Neural cell (in vitro differentiated cells): ENCODE measurements around the gene CLC. TPM values are rescaled to one million over a fixed set of nuclear protein-coding genes. Genes with fewer than 3 reads are reported as not detected.
"Not testable (repeated sequence)": the region's sequence is repeated elsewhere in the genome, so short reads cannot be mapped to it uniquely, and the experiment has no call there.

Experiments used
- H2AFZ ChIP-seq: fragments of 200-600, 300-800 bp; sonication (generic), shearing (Covaris generic); 2 replicates; pipeline ENCODE4 v1.6.0; 2014; ENCODE audit warnings: low read depth, mild to moderate bottlenecking, antibody characterized with exemption, low read length, moderate library complexity
- H3F3A ChIP-seq: fragments of 200-600 bp; shearing (Covaris generic); 2 replicates; pipeline ENCODE4 v1.6.1; 2016; ENCODE audit warnings: mild to moderate bottlenecking, moderate library complexity, mixed read lengths, antibody characterized with exemption, low read length; ENCODE audit not compliant: insufficient read depth, poor library complexity, severe bottlenecking
- H3K27ac ChIP-seq: fragments of 200-600, 300-800 bp; sonication (generic), shearing (Covaris generic); 2 replicates; pipeline ENCODE4 v1.5.1; 2014; ENCODE audit warnings: mild to moderate bottlenecking, low read length, moderate library complexity
- H3K27me3 ChIP-seq: fragments of 300-800, 200-600 bp; sonication (generic), shearing (Covaris generic); 2 replicates; pipeline ENCODE4 v1.6.0; 2014; ENCODE audit warnings: mild to moderate bottlenecking, low read depth, low read length, moderate library complexity; ENCODE audit not compliant: insufficient read depth
- H3K36me3 ChIP-seq: fragments of 300-800, 200-600 bp; sonication (generic), shearing (Covaris generic); 2 replicates; pipeline ENCODE4 v1.5.1; 2014; ENCODE audit warnings: mild to moderate bottlenecking, antibody characterized with exemption, low read length, moderate library complexity; ENCODE audit not compliant: insufficient read depth
- H3K4me2 ChIP-seq: fragments of 300-800, 200-600 bp; sonication (generic), shearing (Covaris generic); 2 replicates; pipeline ENCODE4 v1.6.0; 2014; ENCODE audit warnings: mild to moderate bottlenecking, low read length
- H3K4me3 ChIP-seq: fragments of 300-800, 200-600 bp; sonication (generic), shearing (Covaris generic); 2 replicates; pipeline ENCODE4 v1.5.1; 2014; ENCODE audit warnings: mild to moderate bottlenecking, low read length, moderate library complexity
- H3K79me2 ChIP-seq: fragments of 200-600 bp; shearing (Covaris generic); replicated peaks from 2 replicates; pipeline ENCODE4 v1.6.0; 2014; ENCODE audit warnings: mild to moderate bottlenecking, low read length, moderate library complexity; ENCODE audit not compliant: insufficient read depth
- H3K9ac ChIP-seq: fragments of 300-800, 200-600 bp; sonication (generic), shearing (Covaris generic); 2 replicates; pipeline ENCODE4 v1.6.1; 2016; ENCODE audit warnings: mild to moderate bottlenecking, low read length, mixed read lengths
- H3K9me2 ChIP-seq: fragments of 200-600 bp; shearing (Covaris generic); 2 replicates; pipeline ENCODE4 v1.6.1; 2016; ENCODE audit warnings: mild to moderate bottlenecking, low read length, mixed read lengths; ENCODE audit not compliant: insufficient read depth
- H3K9me3 ChIP-seq: fragments of 200-600, 300-800 bp; sonication (generic), shearing (Covaris generic); 2 replicates; pipeline ENCODE4 v1.6.1; 2016; ENCODE audit warnings: mild to moderate bottlenecking, mixed run types, low read length, moderate library complexity, mixed read lengths
- H4K20me1 ChIP-seq: fragments of 200-600 bp; shearing (Covaris generic); 2 replicates; pipeline ENCODE4 v1.6.1; 2016; ENCODE audit warnings: mild to moderate bottlenecking, mixed run types; ENCODE audit not compliant: insufficient read depth
- CTCF ChIP-seq: fragments of 450-650 bp; IDR thresholded peaks from 2 replicates; pipeline ENCODE4 v1.5.1; 2014; ENCODE audit warnings: antibody characterized with exemption, mild to moderate bottlenecking, moderate library complexity; ENCODE audit not compliant: poor library complexity, severe bottlenecking
- EP300 ChIP-seq: fragments of 450-650 bp; conservative IDR thresholded peaks from 2 replicates; pipeline ENCODE4 v1.6.1; 2014; ENCODE audit warnings: antibody characterized with exemption, mild to moderate bottlenecking, moderate library complexity; ENCODE audit not compliant: poor library complexity, severe bottlenecking
- EZH2 ChIP-seq: fragments of 200-600, 300-800 bp; shearing (Covaris generic), sonication (generic); IDR thresholded peaks from 2 replicates; pipeline ENCODE4 v1.6.1; 2014; ENCODE audit warnings: antibody characterized with exemption, low read length, borderline replicate concordance, mild to moderate bottlenecking; ENCODE audit not compliant: insufficient read depth, poor library complexity, severe bottlenecking
- MXI1 ChIP-seq: fragments of 450-650 bp; conservative IDR thresholded peaks from 2 replicates; pipeline ENCODE4 v1.6.1; 2014; ENCODE audit warnings: antibody characterized with exemption, mild to moderate bottlenecking; ENCODE audit not compliant: poor library complexity, severe bottlenecking
- POLR2AphosphoS5 ChIP-seq: IDR thresholded peaks from 2 replicates; pipeline ENCODE4 v1.6.1; 2012
- RAD21 ChIP-seq: fragments of 450-650 bp; conservative IDR thresholded peaks from 2 replicates; pipeline ENCODE4 v1.6.1; 2014; ENCODE audit warnings: antibody characterized with exemption, mild to moderate bottlenecking, moderate library complexity
- REST ChIP-seq: IDR thresholded peaks from 2 replicates; pipeline ENCODE4 v1.6.1; 2012; ENCODE audit warnings: borderline replicate concordance
- SMC3 ChIP-seq: fragments of 450-650 bp; conservative IDR thresholded peaks from 2 replicates; pipeline ENCODE4 v1.6.1; 2014; ENCODE audit warnings: antibody characterized with exemption, mild to moderate bottlenecking, moderate library complexity; ENCODE audit not compliant: poor library complexity
- TAF1 ChIP-seq: IDR thresholded peaks from 2 replicates; pipeline ENCODE4 v1.6.1; 2012; ENCODE audit warnings: low read depth
- polyA plus RNA-seq: library from polyadenylated mRNA; depleted of rRNA; stranded (reverse); fragments of >200 nt; gene quantifications from 2 replicates; pipeline ENCODE4 v1.2.3, GENCODE V29; 2014

CLC gene
- polyA plus RNA-seq, 1 donor from 2014 or later: 1.1 TPM

- not testable (repeated sequence) for H3K9ac ChIP-seq, H2AFZ ChIP-seq, H3K9me2 ChIP-seq, H3K9me3 ChIP-seq, H3K4me2 ChIP-seq, H3K4me3 ChIP-seq, H3K79me2 ChIP-seq, H3K36me3 ChIP-seq, H4K20me1 ChIP-seq, H3F3A ChIP-seq, H3K27ac ChIP-seq, H3K27me3 ChIP-seq
These were observed 49.2 kb downstream of the CLC start for GRCh38 chr19:39688637-39689036.

- Histone ChIP-seq H3K27me3 (no peaks in the 10 kb centered on the region), H3K9ac (no peak overlapping the region), H3K9me2 (no peaks in the 10 kb centered on the region), H3K4me2 (no peak overlapping the region), H4K20me1 (no peaks in the 10 kb centered on the region), H3K36me3 (no peaks in the 10 kb centered on the region), H2AFZ (no peak overlapping the region), H3K4me3 (no peak overlapping the region), H3K27ac (no peak overlapping the region), H3F3A (no peaks in the 10 kb centered on the region), H3K9me3 (no peaks in the 10 kb centered on the region), H3K79me2 (no peaks in the 10 kb centered on the region)
- TF ChIP-seq TAF1 (no peak), MXI1 (no peak), REST (no peak), EZH2 (no peak)
These were observed 51.1 kb downstream of the CLC start for GRCh38 chr19:39686739-39687138.

- no peaks in the 10 kb centered on the region for H3K27me3 ChIP-seq
- TF ChIP-seq REST: no peak
- TF ChIP-seq EZH2: no peak
- TF ChIP-seq CTCF: no peak
- TF ChIP-seq SMC3: no peak
- no peak for TF ChIP-seq EP300
- no peak for TF ChIP-seq MXI1
- TF ChIP-seq POLR2AphosphoS5: no peak
- no peak for TF ChIP-seq TAF1
- TF ChIP-seq RAD21: no peak
- H3K36me3 ChIP-seq: no peaks in the 10 kb centered on the region
- H3K4me2 ChIP-seq: no peak overlapping the region
- no peak overlapping the region for H3K27ac ChIP-seq
- no peaks in the 10 kb centered on the region for H3K79me2 ChIP-seq
- H2AFZ ChIP-seq: no peak overlapping the region
- no peaks in the 10 kb centered on the region for H4K20me1 ChIP-seq
- H3F3A ChIP-seq: no peaks in the 10 kb centered on the region
- H3K9me3 ChIP-seq: no peaks in the 10 kb centered on the region
- no peak overlapping the region for H3K4me3 ChIP-seq
- no peak overlapping the region for H3K9ac ChIP-seq
- no peaks in the 10 kb centered on the region for H3K9me2 ChIP-seq
These were observed 53.6 kb downstream of the CLC start for GRCh38 chr19:39684267-39684666.
